WTC11 (cell line): Measurements from ENCODE around the gene ZBTB4. TPM values are rescaled to one million over a fixed set of nuclear protein-coding genes. Genes with fewer than 3 reads are reported as not detected.

Source experiments
- CREB1 ChIP-seq: sonication (generic); formaldehyde crosslinking; IDR thresholded peaks from 2 replicates; pipeline ENCODE4 v1.8.0; 2023; ENCODE audit warnings: mild to moderate bottlenecking, missing genetic modification reagents
- ELF4 ChIP-seq: sonication (generic); formaldehyde crosslinking; IDR thresholded peaks from 2 replicates; pipeline ENCODE4 v1.8.1; 2022; ENCODE audit warnings: low read depth, mild to moderate bottlenecking, moderate library complexity, missing genetic modification reagents
- EMX1 ChIP-seq: fragments of 250-450 bp; sonication (Bioruptor Pico); IDR thresholded peaks from 2 replicates; pipeline ENCODE4 v1.8.0; 2021; ENCODE audit warnings: mild to moderate bottlenecking
- FOXK1 ChIP-seq: sonication (generic); formaldehyde crosslinking; IDR thresholded peaks from 2 replicates; pipeline ENCODE4 v1.8.0; 2022; ENCODE audit warnings: mild to moderate bottlenecking, moderate library complexity, missing genetic modification reagents
- GRHL2 ChIP-seq: fragments of 250-450 bp; sonication (Bioruptor Pico); IDR thresholded peaks from 2 replicates; pipeline ENCODE4 v1.8.0; 2022; ENCODE audit warnings: mild to moderate bottlenecking, moderate library complexity; ENCODE audit not compliant: insufficient replicate concordance, severe bottlenecking
- HMGA2 ChIP-seq: fragments of 250-450 bp; sonication (Bioruptor Pico); IDR thresholded peaks from 2 replicates; pipeline ENCODE4 v1.4.0; 2021; ENCODE audit warnings: mild to moderate bottlenecking, moderate library complexity
- JUN ChIP-seq: sonication (generic); formaldehyde crosslinking; IDR thresholded peaks from 2 replicates; pipeline ENCODE4 v1.8.0; 2023; ENCODE audit warnings: mild to moderate bottlenecking, missing genetic modification reagents
- MYBL2 ChIP-seq: sonication (generic); formaldehyde crosslinking; IDR thresholded peaks from 2 replicates; pipeline ENCODE4 v1.8.1; 2023; ENCODE audit warnings: mild to moderate bottlenecking, moderate library complexity, missing genetic modification reagents
- RELA ChIP-seq: sonication (generic); formaldehyde crosslinking; IDR thresholded peaks from 2 replicates; pipeline ENCODE4 v1.8.1; 2022; ENCODE audit warnings: missing genetic modification reagents, mild to moderate bottlenecking, borderline replicate concordance
- SMAD4 ChIP-seq: sonication (generic); formaldehyde crosslinking; IDR thresholded peaks from 2 replicates; pipeline ENCODE4 v1.8.0; 2022; ENCODE audit warnings: mild to moderate bottlenecking, missing genetic modification reagents
- total RNA-seq: library from RNA; stranded (reverse); gene quantifications from 3 replicates; pipeline ENCODE4 v1.2.3, GENCODE V29; 2021
- TF ChIP-seq, protein P1 (sequence below): sonication (generic); formaldehyde crosslinking; IDR thresholded peaks from 2 replicates; pipeline ENCODE4 v1.8.0; 2022; ENCODE audit warnings: missing genetic modification reagents
- TF ChIP-seq, protein P2 (sequence below): sonication (generic); formaldehyde crosslinking; IDR thresholded peaks from 2 replicates; pipeline ENCODE4 v1.8.1; 2023; ENCODE audit warnings: mild to moderate bottlenecking, missing genetic modification reagents, moderate library complexity
- TF ChIP-seq, protein P3 (sequence below): fragments of 250-450 bp; sonication (Bioruptor Pico); IDR thresholded peaks from 2 replicates; pipeline ENCODE4 v1.9.0; 2021; ENCODE audit warnings: mild to moderate bottlenecking, borderline replicate concordance
- TF ChIP-seq, protein P4 (sequence below): sonication (generic); formaldehyde crosslinking; IDR thresholded peaks from 2 replicates; pipeline ENCODE4 v1.8.1; 2023; ENCODE audit warnings: mild to moderate bottlenecking, moderate library complexity, missing genetic modification reagents
- TF ChIP-seq, protein P5 (sequence below): sonication (generic); formaldehyde crosslinking; IDR thresholded peaks from 2 replicates; pipeline ENCODE4 v1.8.0; 2022; ENCODE audit warnings: mild to moderate bottlenecking, missing genetic modification reagents

Gene ZBTB4
- total RNA-seq, 1 experiment from 2014 or later = 14.6 TPM

DNA sequence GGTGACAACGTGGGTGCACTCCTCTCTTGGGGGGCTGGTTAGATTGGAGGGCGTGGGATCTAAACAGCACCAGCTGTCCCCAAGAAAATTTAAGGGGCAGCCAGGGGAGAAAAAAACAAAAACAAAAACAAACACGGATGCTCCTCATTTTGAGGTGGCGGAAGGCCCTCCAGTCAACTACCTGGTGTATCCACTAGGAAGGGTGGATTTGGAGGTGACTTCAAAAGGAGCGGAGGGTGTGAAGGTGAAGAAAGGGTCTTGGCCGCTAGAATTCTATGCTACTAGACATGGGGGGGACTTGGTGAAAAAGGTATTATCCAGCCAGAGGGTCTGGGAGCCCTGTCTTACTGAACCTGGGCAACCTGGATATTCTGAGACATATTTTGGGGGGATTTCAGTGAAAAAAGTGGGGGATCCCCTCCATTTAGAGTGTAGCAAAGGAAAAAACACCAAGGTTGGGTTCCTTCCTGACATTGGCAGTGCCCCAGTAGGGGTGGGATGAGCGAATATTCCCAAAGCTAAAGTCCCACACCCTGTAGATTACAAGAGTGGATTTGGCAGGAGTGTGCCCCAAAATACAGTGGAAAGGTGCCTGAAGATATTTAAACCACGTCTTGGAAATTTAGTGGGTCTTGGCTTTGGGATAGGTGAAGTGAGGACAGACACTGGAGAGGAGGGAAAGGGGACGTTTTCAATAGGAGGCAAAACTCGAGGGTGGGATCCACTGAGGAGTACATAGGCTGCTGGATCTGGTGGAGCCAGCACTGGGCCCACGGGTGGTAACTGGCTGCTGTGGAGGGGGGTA is 40.6 kb downstream of the ZBTB4 start (continued):
- TF ChIP-seq, protein P1, sequence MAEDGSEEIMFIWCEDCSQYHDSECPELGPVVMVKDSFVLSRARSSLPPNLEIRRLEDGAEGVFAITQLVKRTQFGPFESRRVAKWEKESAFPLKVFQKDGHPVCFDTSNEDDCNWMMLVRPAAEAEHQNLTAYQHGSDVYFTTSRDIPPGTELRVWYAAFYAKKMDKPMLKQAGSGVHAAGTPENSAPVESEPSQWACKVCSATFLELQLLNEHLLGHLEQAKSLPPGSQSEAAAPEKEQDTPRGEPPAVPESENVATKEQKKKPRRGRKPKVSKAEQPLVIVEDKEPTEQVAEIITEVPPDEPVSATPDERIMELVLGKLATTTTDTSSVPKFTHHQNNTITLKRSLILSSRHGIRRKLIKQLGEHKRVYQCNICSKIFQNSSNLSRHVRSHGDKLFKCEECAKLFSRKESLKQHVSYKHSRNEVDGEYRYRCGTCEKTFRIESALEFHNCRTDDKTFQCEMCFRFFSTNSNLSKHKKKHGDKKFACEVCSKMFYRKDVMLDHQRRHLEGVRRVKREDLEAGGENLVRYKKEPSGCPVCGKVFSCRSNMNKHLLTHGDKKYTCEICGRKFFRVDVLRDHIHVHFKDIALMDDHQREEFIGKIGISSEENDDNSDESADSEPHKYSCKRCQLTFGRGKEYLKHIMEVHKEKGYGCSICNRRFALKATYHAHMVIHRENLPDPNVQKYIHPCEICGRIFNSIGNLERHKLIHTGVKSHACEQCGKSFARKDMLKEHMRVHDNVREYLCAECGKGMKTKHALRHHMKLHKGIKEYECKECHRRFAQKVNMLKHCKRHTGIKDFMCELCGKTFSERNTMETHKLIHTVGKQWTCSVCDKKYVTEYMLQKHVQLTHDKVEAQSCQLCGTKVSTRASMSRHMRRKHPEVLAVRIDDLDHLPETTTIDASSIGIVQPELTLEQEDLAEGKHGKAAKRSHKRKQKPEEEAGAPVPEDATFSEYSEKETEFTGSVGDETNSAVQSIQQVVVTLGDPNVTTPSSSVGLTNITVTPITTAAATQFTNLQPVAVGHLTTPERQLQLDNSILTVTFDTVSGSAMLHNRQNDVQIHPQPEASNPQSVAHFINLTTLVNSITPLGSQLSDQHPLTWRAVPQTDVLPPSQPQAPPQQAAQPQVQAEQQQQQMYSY (CRISPR knock-in tag) = no peak
- TF ChIP-seq, protein P2, sequence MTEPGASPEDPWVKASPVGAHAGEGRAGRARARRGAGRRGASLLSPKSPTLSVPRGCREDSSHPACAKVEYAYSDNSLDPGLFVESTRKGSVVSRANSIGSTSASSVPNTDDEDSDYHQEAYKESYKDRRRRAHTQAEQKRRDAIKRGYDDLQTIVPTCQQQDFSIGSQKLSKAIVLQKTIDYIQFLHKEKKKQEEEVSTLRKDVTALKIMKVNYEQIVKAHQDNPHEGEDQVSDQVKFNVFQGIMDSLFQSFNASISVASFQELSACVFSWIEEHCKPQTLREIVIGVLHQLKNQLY (CRISPR knock-in tag) = no peak
- TF ChIP-seq EMX1 (no peak), HMGA2 (CRISPR knock-in tag) (no peak), ELF4 (CRISPR knock-in tag) (no peak), MYBL2 (CRISPR knock-in tag) (no peak), FOXK1 (CRISPR knock-in tag) (no peak), SMAD4 (no peak), CREB1 (no peak), GRHL2 (CRISPR knock-in tag) (no peak), JUN (no peak), RELA (CRISPR knock-in tag) (no peak)
- TF ChIP-seq, protein P3, sequence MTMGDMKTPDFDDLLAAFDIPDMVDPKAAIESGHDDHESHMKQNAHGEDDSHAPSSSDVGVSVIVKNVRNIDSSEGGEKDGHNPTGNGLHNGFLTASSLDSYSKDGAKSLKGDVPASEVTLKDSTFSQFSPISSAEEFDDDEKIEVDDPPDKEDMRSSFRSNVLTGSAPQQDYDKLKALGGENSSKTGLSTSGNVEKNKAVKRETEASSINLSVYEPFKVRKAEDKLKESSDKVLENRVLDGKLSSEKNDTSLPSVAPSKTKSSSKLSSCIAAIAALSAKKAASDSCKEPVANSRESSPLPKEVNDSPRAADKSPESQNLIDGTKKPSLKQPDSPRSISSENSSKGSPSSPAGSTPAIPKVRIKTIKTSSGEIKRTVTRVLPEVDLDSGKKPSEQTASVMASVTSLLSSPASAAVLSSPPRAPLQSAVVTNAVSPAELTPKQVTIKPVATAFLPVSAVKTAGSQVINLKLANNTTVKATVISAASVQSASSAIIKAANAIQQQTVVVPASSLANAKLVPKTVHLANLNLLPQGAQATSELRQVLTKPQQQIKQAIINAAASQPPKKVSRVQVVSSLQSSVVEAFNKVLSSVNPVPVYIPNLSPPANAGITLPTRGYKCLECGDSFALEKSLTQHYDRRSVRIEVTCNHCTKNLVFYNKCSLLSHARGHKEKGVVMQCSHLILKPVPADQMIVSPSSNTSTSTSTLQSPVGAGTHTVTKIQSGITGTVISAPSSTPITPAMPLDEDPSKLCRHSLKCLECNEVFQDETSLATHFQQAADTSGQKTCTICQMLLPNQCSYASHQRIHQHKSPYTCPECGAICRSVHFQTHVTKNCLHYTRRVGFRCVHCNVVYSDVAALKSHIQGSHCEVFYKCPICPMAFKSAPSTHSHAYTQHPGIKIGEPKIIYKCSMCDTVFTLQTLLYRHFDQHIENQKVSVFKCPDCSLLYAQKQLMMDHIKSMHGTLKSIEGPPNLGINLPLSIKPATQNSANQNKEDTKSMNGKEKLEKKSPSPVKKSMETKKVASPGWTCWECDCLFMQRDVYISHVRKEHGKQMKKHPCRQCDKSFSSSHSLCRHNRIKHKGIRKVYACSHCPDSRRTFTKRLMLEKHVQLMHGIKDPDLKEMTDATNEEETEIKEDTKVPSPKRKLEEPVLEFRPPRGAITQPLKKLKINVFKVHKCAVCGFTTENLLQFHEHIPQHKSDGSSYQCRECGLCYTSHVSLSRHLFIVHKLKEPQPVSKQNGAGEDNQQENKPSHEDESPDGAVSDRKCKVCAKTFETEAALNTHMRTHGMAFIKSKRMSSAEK (CRISPR knock-in tag) = no peak
- TF ChIP-seq, protein P4, sequence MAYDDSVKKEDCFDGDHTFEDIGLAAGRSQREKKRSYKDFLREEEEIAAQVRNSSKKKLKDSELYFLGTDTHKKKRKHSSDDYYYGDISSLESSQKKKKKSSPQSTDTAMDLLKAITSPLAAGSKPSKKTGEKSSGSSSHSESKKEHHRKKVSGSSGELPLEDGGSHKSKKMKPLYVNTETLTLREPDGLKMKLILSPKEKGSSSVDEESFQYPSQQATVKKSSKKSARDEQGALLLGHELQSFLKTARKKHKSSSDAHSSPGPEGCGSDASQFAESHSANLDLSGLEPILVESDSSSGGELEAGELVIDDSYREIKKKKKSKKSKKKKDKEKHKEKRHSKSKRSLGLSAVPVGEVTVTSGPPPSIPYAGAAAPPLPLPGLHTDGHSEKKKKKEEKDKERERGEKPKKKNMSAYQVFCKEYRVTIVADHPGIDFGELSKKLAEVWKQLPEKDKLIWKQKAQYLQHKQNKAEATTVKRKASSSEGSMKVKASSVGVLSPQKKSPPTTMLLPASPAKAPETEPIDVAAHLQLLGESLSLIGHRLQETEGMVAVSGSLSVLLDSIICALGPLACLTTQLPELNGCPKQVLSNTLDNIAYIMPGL (CRISPR knock-in tag) = no peak
- TF ChIP-seq, protein P5, sequence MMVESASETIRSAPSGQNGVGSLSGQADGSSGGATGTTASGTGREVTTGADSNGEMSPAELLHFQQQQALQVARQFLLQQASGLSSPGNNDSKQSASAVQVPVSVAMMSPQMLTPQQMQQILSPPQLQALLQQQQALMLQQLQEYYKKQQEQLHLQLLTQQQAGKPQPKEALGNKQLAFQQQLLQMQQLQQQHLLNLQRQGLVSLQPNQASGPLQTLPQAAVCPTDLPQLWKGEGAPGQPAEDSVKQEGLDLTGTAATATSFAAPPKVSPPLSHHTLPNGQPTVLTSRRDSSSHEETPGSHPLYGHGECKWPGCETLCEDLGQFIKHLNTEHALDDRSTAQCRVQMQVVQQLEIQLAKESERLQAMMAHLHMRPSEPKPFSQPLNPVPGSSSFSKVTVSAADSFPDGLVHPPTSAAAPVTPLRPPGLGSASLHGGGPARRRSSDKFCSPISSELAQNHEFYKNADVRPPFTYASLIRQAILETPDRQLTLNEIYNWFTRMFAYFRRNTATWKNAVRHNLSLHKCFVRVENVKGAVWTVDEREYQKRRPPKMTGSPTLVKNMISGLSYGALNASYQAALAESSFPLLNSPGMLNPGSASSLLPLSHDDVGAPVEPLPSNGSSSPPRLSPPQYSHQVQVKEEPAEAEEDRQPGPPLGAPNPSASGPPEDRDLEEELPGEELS (CRISPR knock-in tag) = no peak
